ENCODE measurements around the gene DALRD3.

- TF ChIP-seq, protein P1, sequence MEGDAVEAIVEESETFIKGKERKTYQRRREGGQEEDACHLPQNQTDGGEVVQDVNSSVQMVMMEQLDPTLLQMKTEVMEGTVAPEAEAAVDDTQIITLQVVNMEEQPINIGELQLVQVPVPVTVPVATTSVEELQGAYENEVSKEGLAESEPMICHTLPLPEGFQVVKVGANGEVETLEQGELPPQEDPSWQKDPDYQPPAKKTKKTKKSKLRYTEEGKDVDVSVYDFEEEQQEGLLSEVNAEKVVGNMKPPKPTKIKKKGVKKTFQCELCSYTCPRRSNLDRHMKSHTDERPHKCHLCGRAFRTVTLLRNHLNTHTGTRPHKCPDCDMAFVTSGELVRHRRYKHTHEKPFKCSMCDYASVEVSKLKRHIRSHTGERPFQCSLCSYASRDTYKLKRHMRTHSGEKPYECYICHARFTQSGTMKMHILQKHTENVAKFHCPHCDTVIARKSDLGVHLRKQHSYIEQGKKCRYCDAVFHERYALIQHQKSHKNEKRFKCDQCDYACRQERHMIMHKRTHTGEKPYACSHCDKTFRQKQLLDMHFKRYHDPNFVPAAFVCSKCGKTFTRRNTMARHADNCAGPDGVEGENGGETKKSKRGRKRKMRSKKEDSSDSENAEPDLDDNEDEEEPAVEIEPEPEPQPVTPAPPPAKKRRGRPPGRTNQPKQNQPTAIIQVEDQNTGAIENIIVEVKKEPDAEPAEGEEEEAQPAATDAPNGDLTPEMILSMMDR (IDR thresholded peaks at IDR 0.05), result no peak
- TF ChIP-seq EP300 (IDR thresholded peaks at IDR 0.05) (no peak), POLR2A (IDR thresholded peaks at IDR 0.05; ENCODE audit: low read depth) (peak; percentile 22), POLR2AphosphoS5 (IDR thresholded peaks at IDR 0.05) (peak; percentile 62 to 76)
Measured at GRCh38 chr3:49017971-49018706, at the start of gene DALRD3.

All from esophagus muscularis mucosa (tissue), 4 donors.